IPS-11a (cell line): ENCODE results near the gene TUBGCP5.
A peak's percentile ranks its signal among the peaks of the same experiment; 100 is the strongest.
"Not testable (repeated sequence)": the region's sequence is repeated elsewhere in the genome, so short reads cannot be mapped to it uniquely, and the experiment has no call there.

ENCODE experiments used
- H3K4me3 ChIP-seq: one replicate; pipeline ENCODE4 v1.5.1; 2013; ENCODE audit warnings: low read depth, low read length, control low read depth

Gene TUBGCP5

DNA sequence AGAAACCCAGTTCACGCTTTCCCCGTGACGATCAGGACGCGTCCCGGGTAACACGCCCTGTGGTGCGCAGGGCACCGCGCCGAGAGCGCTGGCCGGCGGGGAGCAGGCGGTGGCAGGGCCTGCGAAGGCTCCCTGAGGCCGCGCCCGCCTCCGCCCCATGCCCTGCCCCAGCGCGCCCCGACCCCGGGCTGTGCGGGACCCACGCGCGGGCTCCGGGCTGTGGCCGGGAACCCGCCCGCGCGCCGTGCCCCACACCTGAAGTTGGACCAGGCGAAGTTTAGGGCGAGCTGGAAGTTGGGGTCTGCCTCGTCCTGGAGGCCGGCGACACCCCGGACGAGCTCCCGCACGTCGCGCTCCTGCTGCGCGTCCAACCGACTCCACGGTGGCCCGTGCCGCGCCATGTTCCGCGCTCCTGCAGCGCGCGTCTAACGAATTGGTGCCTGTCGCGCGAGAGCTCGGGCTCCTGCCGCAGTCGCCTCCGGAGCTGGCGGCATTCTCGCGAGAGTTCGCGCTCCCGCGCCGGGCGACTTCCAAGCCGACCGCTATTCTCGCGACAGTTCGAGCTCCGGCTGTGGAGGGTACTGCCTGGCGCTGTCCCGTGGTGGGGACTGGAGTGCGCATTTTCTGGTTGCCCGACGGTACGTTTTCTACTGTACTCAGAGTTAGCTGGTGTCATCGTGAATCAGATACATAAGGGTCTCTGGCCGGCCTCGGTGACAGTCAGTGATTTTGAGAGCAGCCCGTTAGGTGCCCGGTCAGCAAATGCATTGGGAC lies at the start of gene TUBGCP5:
Gene TUBGCP5, minus strand, starts transcription at position 427 of the 774 bp plus-strand sequence. Its CDS starts 26 bp downstream, at position 401.
- peak within 1 kb of the TSS; percentile 87 for H3K4me3 ChIP-seq

DNA sequence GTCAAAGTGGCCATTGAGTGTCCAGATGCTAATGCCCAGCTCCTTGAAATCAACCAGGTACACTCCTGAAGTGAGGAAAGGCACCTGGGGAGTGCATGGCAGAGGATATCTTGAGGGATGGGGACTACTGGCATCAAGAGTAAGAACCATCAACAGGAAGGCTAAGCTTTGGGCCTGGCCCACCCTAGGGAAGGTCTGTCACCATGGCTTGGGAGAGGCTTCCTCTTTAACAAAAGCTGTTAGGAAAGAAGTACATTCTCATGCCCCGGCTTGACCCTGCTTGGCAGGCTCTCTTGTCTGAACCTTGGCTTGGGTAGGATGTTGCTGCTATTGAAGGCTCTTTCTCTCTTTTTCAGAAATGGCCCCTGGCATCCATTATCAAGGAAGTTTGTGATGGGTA lies 43.7 kb upstream of the TUBGCP5 start:
- H3K4me3 ChIP-seq = no peak overlapping the region

DNA sequence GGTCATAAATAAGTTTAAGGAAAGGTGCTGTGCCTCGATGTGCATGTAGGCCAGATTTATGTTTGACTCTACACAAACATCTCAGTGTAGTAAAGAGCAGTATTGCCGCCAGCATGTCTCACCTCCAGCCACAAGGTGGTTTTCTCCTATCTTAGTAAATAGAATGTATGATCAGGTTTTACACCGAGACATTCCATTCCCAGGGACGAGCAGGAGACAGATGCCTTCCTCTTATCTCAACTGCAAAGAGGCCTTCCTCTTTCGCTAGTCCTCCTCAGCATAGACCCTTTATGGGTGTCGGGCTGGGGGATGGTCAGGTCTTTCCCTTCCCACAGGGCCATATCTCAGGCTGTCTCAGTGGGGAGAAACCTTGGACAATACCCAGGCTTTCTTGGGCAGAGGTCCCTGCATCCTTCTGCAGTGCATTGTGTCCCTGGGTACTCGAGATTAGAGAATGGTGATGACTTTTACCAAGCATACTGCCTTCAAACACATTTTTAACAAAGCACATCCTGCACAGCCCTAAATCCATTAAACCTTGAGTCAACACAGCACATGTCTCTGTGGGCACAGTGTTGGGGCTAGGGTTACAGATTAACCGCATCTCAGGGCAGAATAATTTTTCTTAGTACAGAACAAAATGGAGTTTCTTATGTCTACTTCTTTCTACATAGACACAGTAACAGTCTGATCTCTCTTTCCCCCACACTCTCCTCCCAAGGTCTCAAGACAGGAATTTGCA lies 42.8 kb upstream of the TUBGCP5 start:
- not testable (repeated sequence) for H3K4me3 ChIP-seq

DNA sequence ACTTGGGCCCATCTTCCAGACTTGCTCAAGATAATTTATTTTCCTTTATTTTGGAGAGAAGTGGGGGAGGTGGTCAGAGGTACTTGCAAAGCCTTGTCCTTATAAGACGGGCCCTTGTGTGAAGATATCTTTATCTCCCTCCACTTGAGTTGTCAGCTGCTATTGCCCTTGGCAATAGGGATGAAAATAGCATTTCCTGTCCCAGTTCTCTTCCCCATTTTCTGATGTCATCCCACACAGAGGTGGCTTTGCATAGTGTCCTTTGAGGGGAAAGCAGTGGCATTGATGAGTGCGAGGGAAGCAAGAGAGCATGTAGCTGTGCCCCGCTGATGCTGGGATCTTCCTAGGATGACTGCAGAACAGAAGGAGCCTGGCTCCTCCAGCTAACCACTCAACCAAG lies 41.9 kb upstream of the TUBGCP5 start:
- no peak overlapping the region for H3K4me3 ChIP-seq

DNA sequence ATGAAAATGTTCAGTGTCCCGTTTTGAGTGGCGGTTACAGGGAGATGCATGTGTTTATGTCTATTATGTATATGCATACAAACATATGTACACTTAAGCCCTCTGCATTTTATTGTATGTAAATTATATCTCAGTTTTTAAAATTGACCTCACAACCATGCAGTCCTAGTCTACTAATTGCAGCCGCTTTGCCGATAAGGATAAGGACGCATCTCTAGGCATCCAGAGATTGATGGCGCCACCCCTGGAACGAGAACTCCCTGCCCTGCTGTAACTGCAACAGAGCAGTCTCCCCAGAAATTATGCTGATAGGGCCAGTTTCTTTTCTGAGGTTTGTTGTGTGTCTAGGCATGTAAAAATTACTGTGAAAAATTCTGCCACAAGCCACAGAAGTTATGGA lies 40.4 kb upstream of the TUBGCP5 start:
- H3K4me3 ChIP-seq = no peak overlapping the region

DNA sequence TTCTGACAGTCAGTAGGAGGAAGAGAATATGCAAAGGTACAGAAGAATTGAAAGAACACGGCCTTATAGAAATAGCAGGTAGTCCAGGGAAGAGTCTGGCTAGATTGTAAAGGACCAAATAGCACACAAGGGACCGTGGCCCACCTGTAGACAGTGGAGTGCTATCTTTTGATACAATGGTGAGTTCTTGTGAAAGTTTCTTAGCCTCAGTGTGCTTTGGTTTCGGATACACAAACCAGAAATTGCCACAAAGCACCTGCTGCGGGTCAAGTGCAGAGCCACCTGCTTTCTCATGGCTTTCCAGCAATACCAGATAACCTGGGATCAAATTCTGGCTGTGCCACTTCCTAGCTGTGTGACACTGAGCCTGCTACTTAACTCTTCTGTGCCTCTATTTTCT lies 36.6 kb upstream of the TUBGCP5 start:
- H3K4me3 ChIP-seq = no peak overlapping the region

DNA sequence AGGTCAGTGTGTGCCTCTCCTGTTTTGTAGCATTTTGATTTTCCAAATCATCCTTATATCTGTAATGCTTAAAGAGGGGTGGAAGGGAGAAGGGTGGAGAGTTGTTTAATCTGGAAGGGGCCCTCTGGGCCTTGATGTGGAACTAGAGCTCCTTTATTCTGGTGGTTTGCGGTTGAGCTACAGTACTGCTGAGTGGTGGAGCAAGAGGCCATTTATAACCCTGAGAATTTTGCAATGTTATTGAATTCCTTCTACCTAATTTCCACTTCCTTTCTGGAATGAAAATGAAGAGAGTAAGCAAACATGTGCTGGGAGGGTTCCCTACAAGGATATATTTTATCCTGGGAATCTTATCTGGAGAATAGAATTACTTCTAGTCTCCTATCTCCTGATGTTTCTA lies 35.3 kb upstream of the TUBGCP5 start:
- H3K4me3 ChIP-seq = no peak overlapping the region

DNA sequence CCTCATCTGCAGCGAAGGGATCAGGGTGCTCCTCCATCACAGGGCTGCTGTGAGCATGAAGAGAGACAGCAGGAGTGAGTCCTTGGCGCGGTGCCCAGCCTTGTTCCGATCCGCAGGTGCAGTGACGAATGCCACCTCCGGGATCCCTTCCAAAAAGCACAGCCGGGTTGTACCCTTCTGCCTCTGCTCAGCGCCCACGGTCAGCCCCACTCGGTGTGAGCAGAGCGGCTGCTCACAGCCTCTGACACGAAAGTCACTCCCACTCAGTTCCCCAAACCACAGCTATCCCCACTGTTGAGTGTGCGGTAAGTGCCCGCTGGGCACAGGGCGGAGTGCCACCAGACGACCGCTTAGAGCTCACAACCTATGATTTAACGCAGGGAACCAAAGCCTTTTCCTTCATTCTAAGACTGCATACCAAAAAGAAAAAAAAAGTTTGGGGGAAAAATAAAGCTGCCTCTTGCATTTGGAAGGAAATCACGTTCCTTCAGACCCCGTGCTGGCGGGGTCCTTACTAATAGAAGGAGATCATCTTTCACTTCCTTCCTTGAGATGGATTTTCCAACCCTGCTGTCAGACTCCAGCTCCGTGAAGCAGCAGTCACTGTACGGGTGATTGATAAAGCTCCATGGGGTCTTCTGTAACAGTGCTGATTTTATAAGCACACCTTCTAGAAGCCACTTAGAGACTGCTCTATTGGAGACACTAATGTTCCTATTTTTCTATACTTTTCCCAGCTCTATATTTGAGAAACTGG lies 34.7 kb upstream of the TUBGCP5 start:
- no peak overlapping the region for H3K4me3 ChIP-seq

DNA sequence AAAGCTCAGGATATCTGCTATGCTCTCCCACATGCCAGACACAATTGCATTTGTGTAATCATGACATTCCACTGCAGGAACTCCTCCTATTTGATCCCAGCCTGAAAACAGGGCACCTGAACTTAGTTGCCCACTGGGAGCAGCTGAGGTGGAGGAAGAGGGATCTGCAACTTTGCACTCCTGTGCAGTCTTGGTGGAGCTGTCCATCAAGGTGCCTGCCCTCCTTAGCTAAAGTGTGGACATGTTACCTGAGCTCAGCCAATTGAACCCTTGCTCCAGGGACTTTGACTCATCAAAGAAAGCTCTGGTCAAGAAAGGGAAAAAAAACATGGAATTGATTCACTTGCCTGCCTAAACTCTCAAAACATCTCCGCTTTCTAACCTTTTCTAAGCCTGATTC lies 33.3 kb upstream of the TUBGCP5 start:
- no peak overlapping the region for H3K4me3 ChIP-seq

DNA sequence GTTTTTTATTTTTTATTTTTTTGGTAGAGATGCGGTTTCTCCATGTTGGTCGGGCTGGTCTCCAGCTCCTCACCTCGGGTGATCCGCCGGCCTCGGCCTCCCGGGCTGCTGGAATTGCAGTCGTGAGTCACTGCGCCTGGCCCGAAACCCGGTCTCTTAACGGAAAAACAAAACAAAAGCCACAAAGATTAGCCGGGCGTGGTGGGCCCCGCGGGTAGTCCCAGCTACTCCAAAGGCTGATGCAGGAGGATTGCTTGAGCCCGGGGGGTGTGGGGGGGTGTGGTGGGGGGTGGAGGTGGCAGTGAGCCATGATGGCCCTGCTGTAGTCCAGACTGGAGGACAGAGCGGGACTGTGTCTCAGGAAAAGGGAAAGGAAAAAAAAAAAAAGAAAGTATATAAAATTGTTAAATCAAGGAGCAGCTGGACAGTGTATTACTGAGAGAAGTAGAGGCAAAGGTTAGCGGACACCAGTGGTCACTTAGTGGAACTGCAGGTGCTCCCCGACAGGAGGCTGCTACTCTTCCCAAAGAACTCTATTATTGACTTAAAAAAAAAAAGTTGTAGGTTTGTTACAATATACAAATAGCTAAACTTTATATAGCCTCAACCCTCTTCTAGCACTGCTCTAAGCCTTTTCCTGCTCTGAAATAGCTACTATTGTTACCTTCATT lies 30.3 kb upstream of the TUBGCP5 start:
- no peak overlapping the region for H3K4me3 ChIP-seq

DNA sequence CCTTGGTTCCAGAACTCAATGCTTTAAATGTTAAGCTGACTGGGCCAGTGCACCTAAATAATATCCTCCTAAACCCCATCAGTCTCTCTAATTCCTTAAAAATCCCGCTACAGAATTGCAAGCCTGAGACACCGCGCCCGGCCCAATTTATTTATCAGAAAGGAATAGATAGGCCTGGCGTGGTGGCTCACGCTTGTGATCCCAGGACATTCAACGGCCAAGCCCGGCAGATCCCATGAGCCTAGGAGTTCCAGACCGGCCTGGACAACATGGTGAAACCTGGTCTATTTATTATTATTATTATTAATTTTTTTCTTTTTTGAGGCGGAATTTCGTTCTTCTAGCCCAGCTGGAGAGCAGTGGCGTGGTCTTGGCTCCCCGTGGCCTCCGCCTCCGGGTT lies 28.0 kb upstream of the TUBGCP5 start:
- no peak overlapping the region for H3K4me3 ChIP-seq

DNA sequence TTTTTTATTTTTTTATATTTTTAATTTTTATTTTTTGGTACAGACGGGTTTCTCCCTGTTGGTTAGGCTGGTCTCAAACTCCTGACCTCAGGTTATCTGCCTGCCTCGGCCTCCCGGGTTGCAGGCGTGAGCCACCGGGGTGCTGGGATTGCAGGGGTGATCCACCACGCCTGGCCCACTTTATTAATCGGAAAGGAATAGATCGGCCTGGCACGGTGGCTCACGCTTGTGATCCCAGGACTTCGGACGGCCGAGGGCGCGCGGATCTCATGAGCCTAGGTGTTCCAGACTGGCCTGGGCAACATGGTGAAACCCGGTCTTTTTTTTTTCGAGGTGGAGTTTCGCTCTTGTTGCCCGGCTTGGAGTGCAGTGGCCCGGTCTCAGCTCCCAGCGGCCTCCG lies 26.5 kb upstream of the TUBGCP5 start:
- H3K4me3 ChIP-seq = no peak overlapping the region

DNA sequence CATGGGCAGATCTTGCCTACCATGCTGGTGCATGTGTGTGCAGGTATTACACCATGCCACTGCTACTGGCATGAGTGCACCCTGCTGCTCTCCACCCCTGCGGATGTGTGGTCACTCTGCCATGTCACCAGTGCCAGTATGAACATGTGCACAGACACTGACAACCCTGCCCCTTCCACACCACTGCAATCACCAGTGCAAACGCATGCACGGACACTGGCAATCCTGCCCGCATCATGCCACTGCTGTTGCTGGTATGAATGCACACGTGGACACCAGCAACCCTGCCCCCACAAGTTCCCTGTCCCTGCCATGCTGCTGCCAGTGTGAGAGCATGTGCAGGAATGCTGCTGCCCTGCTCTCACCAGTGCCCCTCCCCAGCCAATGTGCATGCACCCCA lies 24.8 kb upstream of the TUBGCP5 start:
- no peak overlapping the region for H3K4me3 ChIP-seq

DNA sequence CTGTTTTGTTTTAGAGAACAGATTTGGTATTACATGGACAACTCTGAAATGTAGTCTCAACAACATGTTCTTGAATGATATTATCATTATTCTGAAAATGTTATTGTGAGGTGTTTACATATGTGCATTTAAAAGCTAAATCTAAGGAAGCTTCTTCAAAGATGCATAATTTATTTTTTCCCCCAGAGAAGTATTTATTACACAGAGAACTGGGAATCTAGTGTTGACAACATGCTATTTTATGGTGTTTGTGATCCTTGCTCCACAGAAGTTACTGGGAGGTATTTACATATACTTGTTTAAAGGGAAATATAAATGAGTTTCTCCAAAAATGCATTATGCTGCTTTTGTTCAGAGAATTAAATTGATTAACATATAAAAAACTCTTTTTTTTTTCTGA lies 18.3 kb upstream of the TUBGCP5 start:
- H3K4me3 ChIP-seq = no peak overlapping the region

DNA sequence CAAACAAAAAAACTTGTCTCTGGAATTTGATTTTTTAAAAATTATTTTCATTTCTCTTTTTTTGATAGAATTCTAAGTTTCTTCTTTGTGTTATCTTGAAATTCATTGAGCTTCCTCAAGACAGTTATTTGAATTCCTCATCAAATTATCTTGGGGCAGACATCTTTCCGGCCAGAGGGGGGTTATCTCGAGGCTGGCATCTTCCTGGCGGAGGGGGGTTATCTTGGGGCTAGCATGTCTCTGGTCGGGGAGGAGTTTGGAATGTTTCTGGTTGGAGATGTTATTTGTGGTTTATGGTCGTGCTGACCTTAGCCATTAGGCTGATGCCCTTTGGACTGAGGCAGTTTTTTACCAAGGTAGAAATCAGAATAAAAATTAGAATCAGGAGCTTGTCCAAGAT lies 15.9 kb upstream of the TUBGCP5 start:
- no peak overlapping the region for H3K4me3 ChIP-seq

DNA sequence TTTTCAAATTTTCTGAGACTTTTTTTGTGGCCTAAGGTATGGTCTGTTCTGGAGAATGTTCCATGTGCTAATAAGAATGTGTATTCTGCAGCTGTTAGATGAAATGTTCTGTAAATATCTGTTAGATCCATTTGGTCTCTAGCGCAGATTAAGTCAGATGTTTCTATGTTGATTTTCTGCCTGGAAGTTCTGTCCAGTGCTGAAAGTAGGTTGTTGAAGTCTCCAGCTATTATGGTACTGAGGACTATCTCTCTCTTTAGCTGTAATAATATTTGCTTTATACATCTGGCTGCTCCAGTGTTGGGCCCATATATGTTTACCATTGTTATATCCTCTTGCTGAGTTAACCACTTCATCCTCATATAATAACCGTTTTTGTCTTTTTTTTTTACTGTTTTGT lies 13.2 kb upstream of the TUBGCP5 start:
- no peak overlapping the region for H3K4me3 ChIP-seq

DNA sequence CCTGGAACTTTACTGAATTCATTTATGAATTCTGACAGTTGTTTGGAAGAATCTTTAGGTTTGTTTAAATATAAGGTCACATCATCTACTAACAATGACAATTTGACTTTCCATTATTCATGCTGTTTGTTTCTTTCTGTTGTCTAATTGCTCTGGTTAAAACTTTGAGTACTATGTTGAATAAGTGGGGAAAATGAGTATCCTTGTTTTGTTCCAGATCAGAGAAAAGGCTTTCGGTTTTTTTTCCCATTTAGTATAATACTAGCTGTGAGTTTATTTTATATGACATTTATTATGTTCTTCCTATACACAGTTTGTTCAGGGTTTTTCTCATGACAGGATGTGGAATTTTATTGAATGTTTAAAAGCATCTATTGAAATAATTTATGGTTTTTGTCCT lies 11.3 kb upstream of the TUBGCP5 start:
- no peak overlapping the region for H3K4me3 ChIP-seq

DNA sequence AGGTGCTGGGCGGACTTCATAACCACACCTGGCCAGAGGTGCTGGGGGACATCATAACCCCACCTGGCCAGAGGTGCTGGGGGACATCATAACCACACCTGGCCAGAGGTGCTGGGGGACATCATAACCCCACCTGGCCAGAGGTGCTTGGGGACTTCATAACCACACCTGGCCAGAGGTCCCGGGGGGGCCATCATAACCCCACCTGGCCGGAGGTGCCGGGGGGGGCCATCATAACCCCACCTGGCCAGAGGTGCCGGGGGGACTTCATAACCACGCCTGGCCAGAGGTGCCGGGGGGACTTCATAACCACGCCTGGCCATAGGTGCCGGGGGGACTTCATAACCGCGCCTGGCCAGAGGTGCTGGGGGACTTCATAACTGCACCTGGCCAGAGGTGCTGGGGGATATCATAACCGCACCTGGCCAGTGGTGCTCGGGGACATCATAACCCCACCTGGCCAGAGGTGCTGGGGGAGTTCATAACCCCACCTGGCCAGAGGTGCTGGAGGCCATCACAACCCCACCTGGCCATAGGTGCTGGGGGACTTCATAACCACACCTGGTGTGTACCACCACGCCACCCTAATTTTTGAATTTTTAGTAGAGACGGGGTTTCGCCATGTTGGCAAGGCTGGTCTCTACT lies 10.7 kb upstream of the TUBGCP5 start:
- no peak overlapping the region for H3K4me3 ChIP-seq

DNA sequence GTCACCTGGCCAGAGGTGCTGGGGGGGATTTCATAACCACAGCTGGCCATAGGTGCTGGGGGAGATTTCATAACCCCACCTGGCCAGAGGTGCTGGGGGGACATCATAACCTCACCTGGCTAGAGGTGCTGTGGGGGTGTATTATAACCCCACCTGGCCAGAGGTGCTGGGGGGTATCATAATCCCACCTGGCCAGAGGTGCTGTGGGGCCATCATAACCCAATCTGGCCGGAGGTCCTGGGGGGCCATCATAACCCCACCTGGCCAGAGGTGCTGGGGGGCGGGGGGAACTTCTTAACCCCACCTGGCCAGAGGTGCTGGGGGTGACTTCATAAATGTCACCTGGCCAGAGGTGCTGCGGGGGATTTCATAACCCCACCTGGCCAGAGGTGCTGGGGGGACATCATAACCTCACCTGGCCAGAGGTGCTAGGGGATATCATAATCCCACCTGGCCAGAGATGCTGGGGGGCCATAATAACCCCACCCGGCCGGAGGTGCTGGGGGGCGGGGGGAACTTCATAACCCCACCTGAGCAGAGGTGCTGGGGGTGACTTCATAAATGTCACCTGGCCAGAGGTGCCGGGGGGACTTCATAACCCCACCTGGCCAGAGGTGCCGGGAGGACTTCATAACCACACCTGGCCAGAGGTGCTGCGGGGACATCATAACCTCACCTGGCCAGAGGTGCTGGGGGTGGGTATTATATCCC lies 9.4 kb upstream of the TUBGCP5 start:
- H3K4me3 ChIP-seq = not testable (repeated sequence)

DNA sequence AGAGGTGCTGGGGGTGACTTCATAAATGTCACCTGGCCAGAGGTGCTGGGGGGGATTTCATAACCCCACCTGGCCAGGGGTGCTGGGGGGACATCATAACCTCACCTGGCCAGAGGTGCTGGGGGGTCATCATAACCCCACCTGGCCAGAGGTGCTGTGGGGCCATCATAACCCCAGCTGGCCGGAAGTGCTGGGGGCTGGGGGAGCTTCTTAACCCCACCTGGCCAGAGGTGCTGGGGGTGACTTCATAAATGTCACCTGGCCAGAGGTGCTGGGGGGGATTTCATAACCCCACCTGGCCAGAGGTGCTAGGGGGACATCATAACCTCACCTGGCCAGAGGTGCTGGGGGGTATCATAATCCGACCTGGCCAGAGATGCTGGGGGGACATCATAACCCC lies 4.6 kb upstream of the TUBGCP5 start:
- not testable (repeated sequence) for H3K4me3 ChIP-seq
